T-helper 1 cell treated with Interleukin-12 subunit alpha and Interleukin-12 subunit beta and Interleukin-4 antibody, amounts not matched to agents 30 μg/mL and 1 μg/mL, for 36 hours (primary cell): ENCODE data around the gene SRCIN1.
"Not testable (repeated sequence)": the region's sequence is repeated elsewhere in the genome, so short reads cannot be mapped to it uniquely, and the experiment has no call there.

ENCODE experiments used
- H3K27ac Mint-ChIP-seq: one replicate; pipeline ENCODE4 v1.8.0; 2021; ENCODE audit warnings: mild to moderate bottlenecking, mixed read lengths
- H3K27me3 Mint-ChIP-seq: one replicate; pipeline ENCODE4 v1.8.0; 2021; ENCODE audit warnings: low read depth, mixed read lengths
- H3K36me3 Mint-ChIP-seq: one replicate; pipeline ENCODE4 v1.8.0; 2021; ENCODE audit warnings: low read depth, mixed read lengths
- H3K4me1 Mint-ChIP-seq: one replicate; pipeline ENCODE4 v1.8.0; 2021; ENCODE audit warnings: low read depth, mixed read lengths
- H3K4me3 Mint-ChIP-seq: one replicate; pipeline ENCODE4 v1.8.0; 2021; ENCODE audit warnings: mild to moderate bottlenecking, moderate library complexity, mixed read lengths
- H3K9me3 Mint-ChIP-seq: one replicate; pipeline ENCODE4 v1.8.0; 2021; ENCODE audit warnings: mixed read lengths

SRCIN1 gene

GRCh38 chr17:38605841-38606645 is at the start of gene SRCIN1:
Gene SRCIN1 (minus strand): TSS chr17:38605952. CDS start chr17:38605705, 247 bp downstream.
- Mint-ChIP-seq H3K36me3 (no peaks in the 10 kb centered on the region), H3K9me3 (no peaks in the 10 kb centered on the region), H3K27me3 (peaks cover 83% of the 10 kb centered on the region), H3K4me1 (peaks cover 7% of the 10 kb centered on the region), H3K27ac (no peak within 1 kb of the TSS), H3K4me3 (peak within 1 kb of the TSS; percentile 79)

- Mint-ChIP-seq H3K27ac (no peak overlapping the region), H3K9me3 (no peaks in the 10 kb centered on the region), H3K36me3 (no peaks in the 10 kb centered on the region), H3K4me1 (peaks cover 12% of the 10 kb centered on the region), H3K4me3 (no peak overlapping the region), H3K27me3 (peaks cover 24% of the 10 kb centered on the region)
Observed at GRCh38 chr17:38654411-38655398, 49.0 kb upstream of the SRCIN1 start.

GRCh38 chr17:38653679-38654078 is 47.9 kb upstream of the SRCIN1 start:
- no peaks in the 10 kb centered on the region for H3K9me3 Mint-ChIP-seq
- no peak overlapping the region for H3K4me3 Mint-ChIP-seq
- H3K4me1 Mint-ChIP-seq, result peaks cover 12% of the 10 kb centered on the region
- H3K27me3 Mint-ChIP-seq, result peaks cover 23% of the 10 kb centered on the region
- H3K27ac Mint-ChIP-seq, result no peak overlapping the region
- H3K36me3 Mint-ChIP-seq, result no peaks in the 10 kb centered on the region

- Mint-ChIP-seq H3K36me3 (no peaks in the 10 kb centered on the region), H3K27ac (no peak overlapping the region), H3K4me3 (no peak overlapping the region), H3K9me3 (no peaks in the 10 kb centered on the region), H3K27me3 (peaks cover 19% of the 10 kb centered on the region), H3K4me1 (peaks cover 8% of the 10 kb centered on the region)
Observed at GRCh38 chr17:38653230-38653629, 47.5 kb upstream of the SRCIN1 start.

- H3K9me3 Mint-ChIP-seq, H3K4me1 Mint-ChIP-seq, H3K27ac Mint-ChIP-seq, H3K4me3 Mint-ChIP-seq, H3K36me3 Mint-ChIP-seq: not testable (repeated sequence)
- H3K27me3 Mint-ChIP-seq, result peaks cover 22% of the 10 kb centered on the region
Observed at GRCh38 chr17:38650653-38651173, 45.0 kb upstream of the SRCIN1 start.

- no peak overlapping the region for H3K4me3 Mint-ChIP-seq
- no peaks in the 10 kb centered on the region for H3K4me1 Mint-ChIP-seq
- H3K27ac Mint-ChIP-seq, result no peak overlapping the region
- no peaks in the 10 kb centered on the region for H3K9me3 Mint-ChIP-seq
- H3K36me3 Mint-ChIP-seq, result no peaks in the 10 kb centered on the region
- H3K27me3 Mint-ChIP-seq, result peaks cover 21% of the 10 kb centered on the region
Observed at GRCh38 chr17:38637951-38638350, 32.2 kb upstream of the SRCIN1 start.

GRCh38 chr17:38636054-38636453 is 30.3 kb upstream of the SRCIN1 start:
- Mint-ChIP-seq H3K36me3 (no peaks in the 10 kb centered on the region), H3K27ac (no peak overlapping the region), H3K9me3 (no peaks in the 10 kb centered on the region), H3K4me3 (no peak overlapping the region), H3K4me1 (no peaks in the 10 kb centered on the region), H3K27me3 (peaks cover 19% of the 10 kb centered on the region)

GRCh38 chr17:38632334-38632733 is 26.6 kb upstream of the SRCIN1 start:
- Mint-ChIP-seq H3K27me3 (peaks cover 9% of the 10 kb centered on the region), H3K27ac (no peak overlapping the region), H3K9me3 (no peaks in the 10 kb centered on the region), H3K4me3 (no peak overlapping the region), H3K4me1 (no peaks in the 10 kb centered on the region), H3K36me3 (no peaks in the 10 kb centered on the region)

GRCh38 chr17:38628441-38628840 is 22.7 kb upstream of the SRCIN1 start:
- Mint-ChIP-seq H3K9me3 (no peaks in the 10 kb centered on the region), H3K4me3 (no peak overlapping the region), H3K4me1 (peaks cover 4% of the 10 kb centered on the region), H3K27ac (no peak overlapping the region), H3K36me3 (no peaks in the 10 kb centered on the region), H3K27me3 (peaks cover 17% of the 10 kb centered on the region)

- H3K27me3 Mint-ChIP-seq, result peaks cover 17% of the 10 kb centered on the region
- H3K27ac Mint-ChIP-seq, result no peak overlapping the region
- H3K4me3 Mint-ChIP-seq, result no peak overlapping the region
- no peaks in the 10 kb centered on the region for H3K9me3 Mint-ChIP-seq
- H3K4me1 Mint-ChIP-seq, result peaks cover 4% of the 10 kb centered on the region
- H3K36me3 Mint-ChIP-seq, result no peaks in the 10 kb centered on the region
Observed at GRCh38 chr17:38627957-38628356, 22.2 kb upstream of the SRCIN1 start.

GRCh38 chr17:38626606-38627226 is 21.0 kb upstream of the SRCIN1 start:
- peaks cover 24% of the 10 kb centered on the region for H3K27me3 Mint-ChIP-seq
- not testable (repeated sequence) for H3K4me3 Mint-ChIP-seq, H3K4me1 Mint-ChIP-seq, H3K9me3 Mint-ChIP-seq, H3K27ac Mint-ChIP-seq, H3K36me3 Mint-ChIP-seq

- H3K4me3 Mint-ChIP-seq, result no peak overlapping the region
- H3K27me3 Mint-ChIP-seq, result peaks cover 24% of the 10 kb centered on the region
- no peaks in the 10 kb centered on the region for H3K9me3 Mint-ChIP-seq
- no peaks in the 10 kb centered on the region for H3K36me3 Mint-ChIP-seq
- peaks cover 4% of the 10 kb centered on the region for H3K4me1 Mint-ChIP-seq
- no peak overlapping the region for H3K27ac Mint-ChIP-seq
Observed at GRCh38 chr17:38625482-38625881, 19.7 kb upstream of the SRCIN1 start.

GRCh38 chr17:38624782-38625355 is 19.1 kb upstream of the SRCIN1 start:
- H3K27ac Mint-ChIP-seq, H3K9me3 Mint-ChIP-seq, H3K4me1 Mint-ChIP-seq, H3K36me3 Mint-ChIP-seq, H3K4me3 Mint-ChIP-seq: not testable (repeated sequence)
- peaks cover 24% of the 10 kb centered on the region for H3K27me3 Mint-ChIP-seq

GRCh38 chr17:38621538-38621937 is 15.8 kb upstream of the SRCIN1 start:
- Mint-ChIP-seq H3K4me3 (no peak overlapping the region), H3K36me3 (no peaks in the 10 kb centered on the region), H3K27me3 (peaks cover 15% of the 10 kb centered on the region), H3K9me3 (no peaks in the 10 kb centered on the region), H3K27ac (no peak overlapping the region), H3K4me1 (peaks cover 4% of the 10 kb centered on the region)
